ENCODE measurements around the gene FAM234B. TPM values are rescaled to one million over a fixed set of nuclear protein-coding genes. Genes with fewer than 3 reads are reported as not detected.

FAM234B gene
- total RNA-seq, 1 experiment from 2014 or later = 5.6 TPM

GRCh38 chr12:13127444-13127843 is 83.3 kb downstream of the FAM234B start:
- Histone ChIP-seq H3K36me3 (ENCODE audit: insufficient read depth, low read length) (no peaks in the 10 kb centered on the region), H3K79me2 (ENCODE audit: low read length) (no peaks in the 10 kb centered on the region), H3K4me3 (ENCODE audit: low read length) (no peak overlapping the region), H3K27ac (ENCODE audit: low read length) (no peak overlapping the region), H3K9me3 (ENCODE audit: low read length) (no peaks in the 10 kb centered on the region), H3K4me1 (ENCODE audit: low read length) (no peaks in the 10 kb centered on the region), H3K9me2 (replicated peaks; ENCODE audit: insufficient read depth, low read length) (no peaks in the 10 kb centered on the region), H4K20me1 (ENCODE audit: insufficient read depth, low read depth, low read length) (no peaks in the 10 kb centered on the region), H3K9ac (ENCODE audit: low read length) (no peak overlapping the region), H2AFZ (ENCODE audit: low read length) (no peak overlapping the region), H3K27me3 (ENCODE audit: low read length) (no peaks in the 10 kb centered on the region), H3K4me2 (ENCODE audit: low read depth, low read length, poor library complexity, severe bottlenecking) (no peak overlapping the region)
- DNase-seq = no peak

GRCh38 chr12:13128291-13128965 is 84.2 kb downstream of the FAM234B start:
- no peaks in the 10 kb centered on the region for H4K20me1 ChIP-seq (ENCODE audit: insufficient read depth, low read depth, low read length)
- H3K4me1 ChIP-seq (ENCODE audit: low read length) = no peaks in the 10 kb centered on the region

DNA sequence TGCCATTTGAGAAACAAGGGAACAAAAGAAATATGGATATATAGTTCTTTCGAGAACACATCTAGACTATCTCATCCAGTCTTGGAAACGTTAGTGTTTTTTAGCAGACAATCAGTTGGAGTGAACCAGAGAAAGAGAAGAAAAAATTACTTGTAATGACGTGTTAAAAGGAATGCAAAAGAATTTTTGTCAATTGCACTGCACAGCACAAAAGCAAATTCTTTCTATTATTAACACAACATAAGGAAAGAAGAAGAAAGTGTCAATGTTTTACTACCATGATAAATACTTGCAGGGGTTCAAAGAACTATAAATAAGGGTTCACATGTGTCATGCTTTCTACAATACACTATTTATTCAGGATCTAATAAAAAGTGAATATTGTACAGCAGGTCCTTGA is 86.8 kb downstream of the FAM234B start:
- H3K36me3 ChIP-seq (ENCODE audit: insufficient read depth, low read length) = no peaks in the 10 kb centered on the region
- H3K79me2 ChIP-seq (ENCODE audit: low read length) = no peaks in the 10 kb centered on the region
- H3K9me2 ChIP-seq (replicated peaks; ENCODE audit: insufficient read depth, low read length) = no peaks in the 10 kb centered on the region
- no peak overlapping the region for H3K9ac ChIP-seq (ENCODE audit: low read length)
- no peaks in the 10 kb centered on the region for H3K4me1 ChIP-seq (ENCODE audit: low read length)
- H3K4me2 ChIP-seq (ENCODE audit: low read depth, low read length, poor library complexity, severe bottlenecking) = no peak overlapping the region
- H3K9me3 ChIP-seq (ENCODE audit: low read length) = no peaks in the 10 kb centered on the region
- no peaks in the 10 kb centered on the region for H4K20me1 ChIP-seq (ENCODE audit: insufficient read depth, low read depth, low read length)
- no peak overlapping the region for H3K27ac ChIP-seq (ENCODE audit: low read length)
- H2AFZ ChIP-seq (ENCODE audit: low read length) = no peak overlapping the region
- H3K4me3 ChIP-seq (ENCODE audit: low read length) = no peak overlapping the region
- no peaks in the 10 kb centered on the region for H3K27me3 ChIP-seq (ENCODE audit: low read length)
- no peak for DNase-seq

More at GRCh38 chr12:13128291-13128965, 84.2 kb downstream of the FAM234B start:
- Histone ChIP-seq H3K9me2 (replicated peaks; ENCODE audit: insufficient read depth, low read length) (no peaks in the 10 kb centered on the region), H3K4me3 (ENCODE audit: low read length) (no peak overlapping the region), H3K9ac (ENCODE audit: low read length) (no peak overlapping the region), H3K27ac (ENCODE audit: low read length) (no peak overlapping the region), H3K36me3 (ENCODE audit: insufficient read depth, low read length) (no peaks in the 10 kb centered on the region), H3K9me3 (ENCODE audit: low read length) (no peaks in the 10 kb centered on the region), H3K4me2 (ENCODE audit: low read depth, low read length, poor library complexity, severe bottlenecking) (no peak overlapping the region), H2AFZ (ENCODE audit: low read length) (no peak overlapping the region), H3K79me2 (ENCODE audit: low read length) (no peaks in the 10 kb centered on the region), H3K27me3 (ENCODE audit: low read length) (no peaks in the 10 kb centered on the region)
- no peak for DNase-seq

Other genes with a start within 250 kb of the FAM234B start
- 26.8 and 39.2 TPM in 2 replicates for gene DDX47, start 231.0 kb upstream of the FAM234B start, total RNA-seq (2014; rRNA removed; shearing (Covaris generic); ENCODE audit: low replicate concordance)
- not detected in 2 replicates for gene GPRC5A, start 152.8 kb upstream of the FAM234B start, total RNA-seq (2014; rRNA removed; shearing (Covaris generic); ENCODE audit: low replicate concordance)
- not detected in 2 replicates for gene GPRC5D, start 92.2 kb upstream of the FAM234B start, total RNA-seq (2014; rRNA removed; shearing (Covaris generic); ENCODE audit: low replicate concordance)
- gene HEBP1, start 44.1 kb upstream of the FAM234B start, total RNA-seq (2014; rRNA removed; shearing (Covaris generic); ENCODE audit: low replicate concordance) = 0.22 and 0.34 TPM in 2 replicates
- not detected in 2 replicates for gene GSG1, start 59.3 kb downstream of the FAM234B start, total RNA-seq (2014; rRNA removed; shearing (Covaris generic); ENCODE audit: low replicate concordance)
- gene EMP1, start 152.3 kb downstream of the FAM234B start, total RNA-seq (2014; rRNA removed; shearing (Covaris generic); ENCODE audit: low replicate concordance) = not detected in 2 replicates